ENCODE data around the gene LCN2. TPM values are rescaled to one million over a fixed set of nuclear protein-coding genes. Genes with fewer than 3 reads are reported as not detected.
"Not testable (repeated sequence)": the region's sequence is repeated elsewhere in the genome, so short reads cannot be mapped to it uniquely, and the experiment has no call there.

Gene LCN2
- total RNA-seq, 1 experiment from 2014 or later = not detected

GRCh38 chr9:128175102-128175563 lies 25.9 kb downstream of the LCN2 start:
- peaks cover 10% of the 10 kb centered on the region for H3K36me3 ChIP-seq (ENCODE audit: insufficient read depth, low read length)
- no peak for DNase-seq
- H3K4me2 ChIP-seq (ENCODE audit: low read depth, low read length, poor library complexity, severe bottlenecking) = no peak overlapping the region
- H3K9me2 ChIP-seq (replicated peaks; ENCODE audit: insufficient read depth, low read length) = no peaks in the 10 kb centered on the region
- H2AFZ ChIP-seq (ENCODE audit: low read length) = no peak overlapping the region
- H3K79me2 ChIP-seq (ENCODE audit: low read length) = no peaks in the 10 kb centered on the region
- no peaks in the 10 kb centered on the region for H3K4me1 ChIP-seq (ENCODE audit: low read length)
- no peaks in the 10 kb centered on the region for H4K20me1 ChIP-seq (ENCODE audit: insufficient read depth, low read depth, low read length)
- no peak overlapping the region for H3K27ac ChIP-seq (ENCODE audit: low read length)
- no peak overlapping the region for H3K4me3 ChIP-seq (ENCODE audit: low read length)
- no peak overlapping the region for H3K9ac ChIP-seq (ENCODE audit: low read length)
- no peaks in the 10 kb centered on the region for H3K27me3 ChIP-seq (ENCODE audit: low read length)
- H3K9me3 ChIP-seq (ENCODE audit: low read length) = no peaks in the 10 kb centered on the region

DNA sequence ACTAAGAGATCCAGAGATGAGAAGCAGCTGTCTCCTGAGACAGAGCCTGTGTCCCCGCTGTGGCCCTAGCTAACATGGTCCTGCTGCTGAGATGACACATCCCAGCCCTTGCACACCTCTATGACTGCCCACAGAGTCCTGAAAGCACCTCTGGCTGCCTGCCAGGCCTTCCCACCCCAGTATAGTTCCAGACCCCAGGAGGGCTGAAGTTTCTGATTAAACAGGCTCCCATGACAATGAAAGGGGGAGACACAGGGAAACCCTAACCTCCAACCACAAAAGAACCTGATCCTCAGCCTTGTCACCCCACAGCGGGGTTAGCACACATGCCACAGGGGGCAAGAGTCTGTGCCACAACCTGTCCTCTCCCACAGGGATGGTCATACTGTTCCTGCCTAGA lies 26.5 kb downstream of the LCN2 start:
- H3K4me3 ChIP-seq (ENCODE audit: low read length) = no peak overlapping the region
- H3K9me2 ChIP-seq (replicated peaks; ENCODE audit: insufficient read depth, low read length) = no peaks in the 10 kb centered on the region
- H3K4me2 ChIP-seq (ENCODE audit: low read depth, low read length, poor library complexity, severe bottlenecking) = no peak overlapping the region
- no peaks in the 10 kb centered on the region for H4K20me1 ChIP-seq (ENCODE audit: insufficient read depth, low read depth, low read length)
- no peaks in the 10 kb centered on the region for H3K79me2 ChIP-seq (ENCODE audit: low read length)
- H3K27me3 ChIP-seq (ENCODE audit: low read length) = no peaks in the 10 kb centered on the region
- no peak overlapping the region for H2AFZ ChIP-seq (ENCODE audit: low read length)
- no peaks in the 10 kb centered on the region for H3K9me3 ChIP-seq (ENCODE audit: low read length)
- H3K9ac ChIP-seq (ENCODE audit: low read length) = no peak overlapping the region
- DNase-seq = no peak
- H3K36me3 ChIP-seq (ENCODE audit: insufficient read depth, low read length) = peaks cover 16% of the 10 kb centered on the region
- H3K4me1 ChIP-seq (ENCODE audit: low read length) = no peaks in the 10 kb centered on the region
- no peak overlapping the region for H3K27ac ChIP-seq (ENCODE audit: low read length)

DNA sequence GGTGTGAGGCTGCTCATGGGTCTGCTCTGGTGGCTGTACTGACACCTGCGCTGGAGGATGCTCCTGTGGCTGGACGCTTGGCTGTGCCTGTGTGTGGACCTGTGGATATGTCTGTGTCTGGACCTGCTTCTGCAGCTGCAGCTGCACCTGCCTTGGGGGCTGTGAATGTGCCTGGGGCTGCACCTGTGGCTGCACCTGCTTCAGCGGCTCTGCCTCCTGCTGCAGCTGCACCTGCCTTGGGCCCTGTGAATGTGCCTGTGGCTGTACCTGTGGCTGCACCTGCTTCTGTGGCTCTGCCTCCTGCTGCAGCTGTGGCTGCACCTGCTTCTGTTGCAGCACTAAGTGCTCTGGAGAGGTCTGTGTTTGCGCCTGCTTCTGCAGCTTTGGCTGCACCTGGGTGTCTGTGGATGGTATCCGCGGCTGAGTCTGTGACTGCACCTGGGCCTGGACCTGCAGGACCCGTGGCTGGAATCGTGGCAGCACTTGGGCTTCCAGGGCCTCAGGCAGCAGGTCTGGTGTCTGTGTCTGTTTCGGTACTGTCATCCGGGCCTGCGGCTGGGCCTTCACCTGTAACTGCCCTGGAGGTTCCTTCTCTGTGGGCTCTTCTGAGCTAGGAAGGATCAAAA lies 29.7 kb downstream of the LCN2 start:
- Histone ChIP-seq H3K9ac (ENCODE audit: low read length) (no peak overlapping the region), H3K27ac (ENCODE audit: low read length) (no peak overlapping the region), H3K4me3 (ENCODE audit: low read length) (no peak overlapping the region), H3K9me3 (ENCODE audit: low read length) (no peaks in the 10 kb centered on the region), H3K27me3 (ENCODE audit: low read length) (no peaks in the 10 kb centered on the region), H4K20me1 (ENCODE audit: insufficient read depth, low read depth, low read length) (no peaks in the 10 kb centered on the region), H3K9me2 (replicated peaks; ENCODE audit: insufficient read depth, low read length) (no peaks in the 10 kb centered on the region), H3K4me1 (ENCODE audit: low read length) (no peaks in the 10 kb centered on the region), H3K36me3 (ENCODE audit: insufficient read depth, low read length) (peaks cover 32% of the 10 kb centered on the region), H3K4me2 (ENCODE audit: low read depth, low read length, poor library complexity, severe bottlenecking) (no peak overlapping the region), H3K79me2 (ENCODE audit: low read length) (no peaks in the 10 kb centered on the region), H2AFZ (ENCODE audit: low read length) (no peak overlapping the region)
- no peak for DNase-seq

DNA sequence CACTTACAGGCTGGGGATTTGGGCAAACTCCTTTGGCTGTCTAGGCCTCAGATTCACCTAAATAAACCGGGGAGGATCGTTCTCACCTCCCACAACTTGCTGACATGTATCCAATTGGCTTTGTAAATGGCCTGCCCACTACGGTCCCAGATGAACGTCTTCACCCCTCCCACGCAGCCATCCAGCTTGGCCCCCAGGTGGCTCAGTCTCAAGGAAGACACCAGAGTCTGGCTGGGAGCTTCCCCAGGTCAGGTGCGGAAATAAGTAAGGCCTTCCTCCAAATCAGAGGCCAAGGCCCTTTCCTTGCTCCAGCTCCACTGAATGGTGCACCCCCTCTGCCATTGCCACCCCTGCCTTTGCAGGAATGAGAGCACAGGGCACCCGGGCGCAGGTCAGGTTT lies 30.7 kb downstream of the LCN2 start:
- Histone ChIP-seq H3K9ac (ENCODE audit: low read length) (no peak overlapping the region), H3K27ac (ENCODE audit: low read length) (no peak overlapping the region), H4K20me1 (ENCODE audit: insufficient read depth, low read depth, low read length) (no peaks in the 10 kb centered on the region), H3K36me3 (ENCODE audit: insufficient read depth, low read length) (peaks cover 32% of the 10 kb centered on the region), H3K4me1 (ENCODE audit: low read length) (no peaks in the 10 kb centered on the region), H3K27me3 (ENCODE audit: low read length) (no peaks in the 10 kb centered on the region), H2AFZ (ENCODE audit: low read length) (no peak overlapping the region), H3K9me2 (replicated peaks; ENCODE audit: insufficient read depth, low read length) (no peaks in the 10 kb centered on the region), H3K4me3 (ENCODE audit: low read length) (no peak overlapping the region), H3K9me3 (ENCODE audit: low read length) (no peaks in the 10 kb centered on the region), H3K79me2 (ENCODE audit: low read length) (no peaks in the 10 kb centered on the region), H3K4me2 (ENCODE audit: low read depth, low read length, poor library complexity, severe bottlenecking) (no peak overlapping the region)
- no peak for DNase-seq

DNA sequence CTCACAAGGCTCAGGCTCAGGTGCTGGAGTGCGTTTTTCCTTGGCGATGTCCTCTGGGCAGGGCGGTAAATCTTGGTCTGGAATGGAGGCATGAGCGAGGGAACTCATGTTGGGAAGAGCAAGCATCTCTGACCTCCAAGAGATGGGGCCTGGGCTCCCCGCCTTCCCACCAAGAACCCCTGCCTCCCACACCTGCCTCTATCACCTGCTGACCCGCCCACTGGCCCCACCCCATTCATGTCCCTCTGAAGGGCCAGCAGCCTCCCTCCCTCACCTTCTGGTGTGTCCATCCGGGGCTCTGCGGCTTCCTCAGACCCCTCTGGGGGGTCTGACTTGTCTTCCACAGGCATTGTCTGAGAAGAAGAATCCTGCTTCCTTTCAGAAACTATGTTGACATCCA lies 31.2 kb downstream of the LCN2 start:
- Histone ChIP-seq H3K4me3 (ENCODE audit: low read length) (no peak overlapping the region), H3K27ac (ENCODE audit: low read length) (no peak overlapping the region), H3K9me3 (ENCODE audit: low read length) (no peaks in the 10 kb centered on the region), H2AFZ (ENCODE audit: low read length) (no peak overlapping the region), H3K4me2 (ENCODE audit: low read depth, low read length, poor library complexity, severe bottlenecking) (no peak overlapping the region), H3K9me2 (replicated peaks; ENCODE audit: insufficient read depth, low read length) (no peaks in the 10 kb centered on the region), H3K9ac (ENCODE audit: low read length) (no peak overlapping the region), H3K4me1 (ENCODE audit: low read length) (no peaks in the 10 kb centered on the region), H3K27me3 (ENCODE audit: low read length) (no peaks in the 10 kb centered on the region), H3K36me3 (ENCODE audit: insufficient read depth, low read length) (peaks cover 35% of the 10 kb centered on the region), H4K20me1 (ENCODE audit: insufficient read depth, low read depth, low read length) (no peaks in the 10 kb centered on the region), H3K79me2 (ENCODE audit: low read length) (no peaks in the 10 kb centered on the region)
- no peak for DNase-seq

DNA sequence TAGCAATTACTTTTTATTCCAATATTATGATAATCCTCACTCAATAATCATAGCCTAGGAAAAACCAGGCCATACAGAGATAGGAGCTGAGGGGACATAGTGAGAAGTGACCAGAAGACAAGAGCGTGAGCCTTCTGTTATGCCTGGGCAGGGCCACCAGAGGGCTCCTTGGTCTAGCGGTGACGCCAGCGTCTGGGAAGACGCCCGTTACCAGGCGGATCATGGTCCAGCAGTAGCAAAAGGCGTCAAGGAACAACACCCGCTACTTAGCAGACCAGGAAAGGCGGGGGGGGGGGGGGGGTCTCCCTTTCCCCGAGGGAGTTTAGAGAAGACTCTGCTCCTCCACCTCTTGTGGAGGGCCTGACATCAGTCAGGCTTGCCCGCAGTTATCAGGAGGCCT lies 32.2 kb downstream of the LCN2 start:
- not testable (repeated sequence) for H3K4me3 ChIP-seq (ENCODE audit: low read length); H3K4me2 ChIP-seq (ENCODE audit: low read depth, low read length, poor library complexity, severe bottlenecking); DNase-seq; H4K20me1 ChIP-seq (ENCODE audit: insufficient read depth, low read depth, low read length); H3K4me1 ChIP-seq (ENCODE audit: low read length); H3K9me3 ChIP-seq (ENCODE audit: low read length); H2AFZ ChIP-seq (ENCODE audit: low read length); H3K9ac ChIP-seq (ENCODE audit: low read length); H3K9me2 ChIP-seq (replicated peaks; ENCODE audit: insufficient read depth, low read length); H3K27ac ChIP-seq (ENCODE audit: low read length); H3K27me3 ChIP-seq (ENCODE audit: low read length); H3K79me2 ChIP-seq (ENCODE audit: low read length)
- H3K36me3 ChIP-seq (ENCODE audit: insufficient read depth, low read length) = peaks cover 36% of the 10 kb centered on the region

DNA sequence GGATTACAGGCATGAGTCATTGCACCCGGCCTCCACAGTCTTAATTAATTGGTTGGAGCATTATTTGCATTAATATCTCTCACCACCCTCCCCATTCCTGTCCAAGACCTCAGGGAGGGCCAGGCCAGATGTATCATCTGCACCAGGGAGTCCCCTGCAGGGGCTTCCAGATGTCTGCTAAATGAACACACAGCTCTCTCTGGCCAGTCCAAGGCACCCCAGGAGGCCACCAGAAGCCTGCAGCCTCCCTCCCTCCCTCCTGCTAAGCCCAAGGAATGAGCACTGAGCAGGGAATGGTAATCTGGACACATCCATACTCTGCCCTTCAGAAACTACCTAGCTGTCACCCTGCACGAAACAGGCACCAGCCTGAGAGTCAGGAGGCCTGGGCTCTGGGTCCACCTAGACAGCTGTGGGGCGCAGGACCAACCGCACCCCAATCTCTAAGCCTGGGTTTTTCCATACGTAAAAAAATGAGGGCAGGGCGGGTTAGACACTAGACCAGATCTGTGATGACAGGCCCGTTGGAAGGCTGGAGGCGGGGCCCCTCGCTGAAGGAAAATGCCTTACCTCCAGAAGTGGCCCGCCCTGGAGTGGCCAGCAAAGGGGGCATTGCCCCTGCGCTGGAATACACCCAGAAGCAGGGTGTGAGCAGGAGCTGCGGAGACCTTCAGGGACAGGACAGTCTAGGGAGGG lies 33.8 kb downstream of the LCN2 start:
- no peaks in the 10 kb centered on the region for H3K9me3 ChIP-seq (ENCODE audit: low read length)
- peaks cover under 1% of the 10 kb centered on the region; the same call in 1 of the 2 replicates for H3K79me2 ChIP-seq (ENCODE audit: low read length)
- no peak overlapping the region for H2AFZ ChIP-seq (ENCODE audit: low read length)
- no peaks in the 10 kb centered on the region for H3K9me2 ChIP-seq (replicated peaks; ENCODE audit: insufficient read depth, low read length)
- H3K4me1 ChIP-seq (ENCODE audit: low read length) = peaks cover under 1% of the 10 kb centered on the region; the same call in 1 of the 2 replicates
- DNase-seq = no peak
- no peaks in the 10 kb centered on the region for H4K20me1 ChIP-seq (ENCODE audit: insufficient read depth, low read depth, low read length)
- H3K36me3 ChIP-seq (ENCODE audit: insufficient read depth, low read length) = peaks cover 43% of the 10 kb centered on the region
- H3K9ac ChIP-seq (ENCODE audit: low read length) = no peak overlapping the region
- no peak overlapping the region for H3K27ac ChIP-seq (ENCODE audit: low read length)
- H3K4me3 ChIP-seq (ENCODE audit: low read length) = no peak overlapping the region
- H3K4me2 ChIP-seq (ENCODE audit: low read depth, low read length, poor library complexity, severe bottlenecking) = no peak overlapping the region
- H3K27me3 ChIP-seq (ENCODE audit: low read length) = no peaks in the 10 kb centered on the region

DNA sequence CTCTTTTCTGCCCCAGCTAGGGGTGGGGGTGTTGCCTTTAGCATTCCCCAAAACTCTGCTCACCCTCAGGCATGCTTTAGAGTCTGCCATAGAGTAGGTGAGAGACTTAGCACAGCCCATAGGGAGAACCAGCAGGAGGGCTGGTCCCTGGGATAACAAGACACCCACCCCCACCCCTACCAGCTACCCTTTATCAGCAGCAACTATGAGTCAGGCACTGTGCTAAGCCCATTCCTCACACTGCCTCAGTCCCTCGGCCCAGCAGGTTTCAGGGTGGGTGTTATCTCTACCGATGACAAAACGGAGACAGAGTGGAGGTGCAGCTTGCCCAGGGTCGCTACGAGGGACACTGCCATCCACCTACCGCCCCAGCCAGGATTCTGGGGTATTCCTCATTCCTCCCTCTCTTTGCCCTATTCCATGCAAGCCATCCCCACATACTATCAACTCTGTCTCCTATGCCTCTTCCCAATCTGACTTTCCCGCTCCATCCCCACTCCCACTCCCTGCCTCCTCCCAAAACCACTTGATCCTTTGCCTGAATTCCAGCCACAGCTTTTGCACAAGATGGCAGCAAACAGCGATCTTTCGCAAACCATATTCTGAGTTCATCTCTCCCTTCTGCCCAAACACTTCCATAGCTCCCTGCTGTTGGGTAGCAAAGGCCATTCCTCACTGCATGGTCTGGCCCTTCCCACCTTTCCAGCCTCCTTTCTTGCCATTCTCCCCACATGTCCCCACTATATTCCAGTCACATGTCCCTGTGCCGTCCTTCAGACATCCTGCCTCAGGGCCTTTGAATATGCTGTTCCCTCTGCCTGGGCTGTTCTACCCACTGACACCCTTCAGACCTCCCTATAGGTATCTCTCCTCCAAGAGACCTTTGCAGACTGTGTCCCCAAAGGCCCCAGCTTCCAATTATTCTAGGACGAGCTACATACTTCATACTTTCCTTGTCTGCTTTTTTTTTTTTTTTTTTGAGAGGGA lies 37.0 kb downstream of the LCN2 start:
- peaks cover 33% of the 10 kb centered on the region for H3K36me3 ChIP-seq (ENCODE audit: insufficient read depth, low read length)
- no peak overlapping the region for H3K4me3 ChIP-seq (ENCODE audit: low read length)
- H4K20me1 ChIP-seq (ENCODE audit: insufficient read depth, low read depth, low read length) = no peaks in the 10 kb centered on the region
- no peak overlapping the region for H3K4me2 ChIP-seq (ENCODE audit: low read depth, low read length, poor library complexity, severe bottlenecking)
- DNase-seq = no peak
- peaks cover 14% of the 10 kb centered on the region for H3K4me1 ChIP-seq (ENCODE audit: low read length)
- no peak overlapping the region for H3K9ac ChIP-seq (ENCODE audit: low read length)
- no peak overlapping the region for H2AFZ ChIP-seq (ENCODE audit: low read length)
- H3K9me2 ChIP-seq (replicated peaks; ENCODE audit: insufficient read depth, low read length) = no peaks in the 10 kb centered on the region
- H3K79me2 ChIP-seq (ENCODE audit: low read length) = peaks cover 12% of the 10 kb centered on the region
- H3K27ac ChIP-seq (ENCODE audit: low read length) = no peak overlapping the region
- H3K9me3 ChIP-seq (ENCODE audit: low read length) = no peaks in the 10 kb centered on the region
- H3K27me3 ChIP-seq (ENCODE audit: low read length) = no peaks in the 10 kb centered on the region

All from Karpas-422 (cell line).